Measurements from ENCODE around the gene ARCN1.
"Not testable (repeated sequence)": the region's sequence is repeated elsewhere in the genome, so short reads cannot be mapped to it uniquely, and the experiment has no call there.

GRCh38 chr11:118603709-118604108, 31.5 kb downstream of the ARCN1 start:
- not testable (repeated sequence) for TF ChIP-seq TAF1 (IDR thresholded peaks at IDR 0.05; ENCODE audit: low read depth, low read length); POLR2AphosphoS5 (IDR thresholded peaks at IDR 0.05; ENCODE audit: low read depth, low read length); POLR2A (IDR thresholded peaks at IDR 0.05; ENCODE audit: low read depth, low read length); PAX5 (IDR thresholded peaks at IDR 0.05; ENCODE audit: insufficient read depth, low read length, severe bottlenecking); SPI1 (IDR thresholded peaks at IDR 0.05; ENCODE audit: low read depth, low read length)
